HG02938 (cell line): Measurements from ENCODE around the gene RBM20.
"Not testable (repeated sequence)": the region's sequence is repeated elsewhere in the genome, so short reads cannot be mapped to it uniquely, and the experiment has no call there.

Experiments
- ATAC-seq: cut with Tn5 transposase; IDR thresholded peaks from one replicate; pipeline ENCODE4 v1.9.1; 2021; ENCODE audit warnings: mild to moderate bottlenecking, moderate library complexity; ENCODE audit not compliant: unreplicated experiment

Gene RBM20

GRCh38 chr10:110758898-110759297 lies 114.8 kb downstream of the RBM20 start:
- no peak for ATAC-seq

- ATAC-seq, result no peak
These were observed 115.4 kb downstream of the RBM20 start for GRCh38 chr10:110759523-110759922.

DNA sequence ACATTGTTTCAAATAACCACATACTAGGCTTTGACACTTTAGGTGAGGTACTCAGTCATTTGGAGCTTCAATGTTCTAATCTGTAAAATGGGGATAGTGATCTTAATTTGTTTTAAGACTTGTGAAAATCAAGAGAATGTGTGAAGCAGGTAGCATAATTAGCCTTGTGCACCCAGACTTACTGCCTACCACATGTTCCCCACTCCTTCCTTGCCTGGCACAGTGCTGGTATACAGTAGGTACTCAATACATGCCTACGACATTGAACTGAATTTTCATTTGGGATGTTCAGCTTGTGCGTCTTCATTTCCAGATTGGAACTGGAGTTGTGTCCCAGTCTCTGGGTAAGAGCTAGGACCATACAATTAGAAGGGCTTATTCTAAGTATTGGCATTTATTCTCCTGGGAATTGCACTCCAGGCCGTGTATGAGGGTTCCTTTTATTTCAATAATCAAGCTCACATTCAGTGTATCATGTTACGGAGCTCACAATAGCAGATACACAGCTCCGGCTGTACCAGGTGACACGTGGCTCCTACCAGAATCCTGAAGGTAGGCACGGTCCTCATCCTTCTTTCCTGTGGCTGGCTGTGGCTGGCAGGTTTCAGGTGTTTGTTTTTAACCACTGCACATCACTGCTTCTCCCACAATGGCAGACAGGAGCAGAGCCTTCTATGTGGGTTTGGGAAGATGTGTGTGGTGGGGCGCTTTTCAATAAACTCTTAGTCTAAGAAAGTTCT lies 118.1 kb downstream of the RBM20 start:
- ATAC-seq, result no peak

GRCh38 chr10:110762849-110763211 lies 118.7 kb downstream of the RBM20 start:
- no peak for ATAC-seq

DNA sequence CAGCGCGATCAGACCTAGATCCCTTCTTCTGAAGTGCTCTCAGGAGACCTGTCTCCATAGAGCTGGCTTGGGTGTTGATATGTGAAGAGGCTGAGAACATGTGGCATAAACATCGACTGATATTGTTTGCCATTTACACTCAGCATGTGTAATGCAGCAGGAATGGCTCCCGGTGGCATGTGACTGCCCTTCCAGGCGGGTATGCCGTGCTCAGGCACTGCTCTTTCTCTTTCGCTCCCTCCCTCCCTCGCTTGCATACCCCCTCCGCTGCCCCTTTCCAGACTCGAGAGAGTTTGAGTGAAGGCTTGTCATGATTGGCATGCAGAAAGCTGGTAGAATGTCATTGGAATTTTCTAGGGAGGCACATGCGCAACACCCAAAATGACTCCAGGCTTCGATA lies 120.2 kb downstream of the RBM20 start:
- ATAC-seq, result no peak

DNA sequence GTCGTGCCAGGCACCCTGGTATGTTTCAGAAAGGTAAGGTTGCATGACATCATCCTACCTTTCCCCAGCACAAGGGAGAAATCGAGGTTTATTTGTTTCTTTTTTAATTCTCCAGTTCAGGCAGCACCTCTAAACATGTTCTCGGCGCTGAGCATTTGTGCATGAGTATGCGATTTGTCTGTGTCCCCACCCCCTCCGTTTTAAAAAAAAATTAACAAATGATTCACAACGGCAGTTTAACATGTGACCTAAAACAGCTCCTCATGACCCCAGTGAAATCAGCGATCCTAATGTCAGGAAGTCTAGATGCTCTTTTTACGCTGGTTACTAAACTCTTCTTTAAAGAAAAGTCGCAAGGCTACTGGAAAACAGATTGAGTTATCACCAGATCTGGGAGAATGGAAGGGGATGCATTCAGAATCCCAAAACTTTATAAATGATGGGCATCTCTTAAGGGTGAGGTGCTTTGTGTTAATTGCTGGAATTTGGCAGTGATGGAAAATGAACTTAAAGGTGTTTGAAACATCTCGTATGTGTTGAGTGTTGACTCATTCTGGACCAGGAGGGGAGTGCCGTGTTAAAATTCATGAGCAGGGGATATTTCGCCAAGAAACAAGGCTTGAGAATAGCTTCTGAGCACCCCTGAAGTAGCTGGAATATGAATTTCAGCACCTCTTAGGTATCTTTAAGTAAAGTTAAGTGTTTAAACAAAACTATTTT lies 120.8 kb downstream of the RBM20 start:
- ATAC-seq, result no peak

DNA sequence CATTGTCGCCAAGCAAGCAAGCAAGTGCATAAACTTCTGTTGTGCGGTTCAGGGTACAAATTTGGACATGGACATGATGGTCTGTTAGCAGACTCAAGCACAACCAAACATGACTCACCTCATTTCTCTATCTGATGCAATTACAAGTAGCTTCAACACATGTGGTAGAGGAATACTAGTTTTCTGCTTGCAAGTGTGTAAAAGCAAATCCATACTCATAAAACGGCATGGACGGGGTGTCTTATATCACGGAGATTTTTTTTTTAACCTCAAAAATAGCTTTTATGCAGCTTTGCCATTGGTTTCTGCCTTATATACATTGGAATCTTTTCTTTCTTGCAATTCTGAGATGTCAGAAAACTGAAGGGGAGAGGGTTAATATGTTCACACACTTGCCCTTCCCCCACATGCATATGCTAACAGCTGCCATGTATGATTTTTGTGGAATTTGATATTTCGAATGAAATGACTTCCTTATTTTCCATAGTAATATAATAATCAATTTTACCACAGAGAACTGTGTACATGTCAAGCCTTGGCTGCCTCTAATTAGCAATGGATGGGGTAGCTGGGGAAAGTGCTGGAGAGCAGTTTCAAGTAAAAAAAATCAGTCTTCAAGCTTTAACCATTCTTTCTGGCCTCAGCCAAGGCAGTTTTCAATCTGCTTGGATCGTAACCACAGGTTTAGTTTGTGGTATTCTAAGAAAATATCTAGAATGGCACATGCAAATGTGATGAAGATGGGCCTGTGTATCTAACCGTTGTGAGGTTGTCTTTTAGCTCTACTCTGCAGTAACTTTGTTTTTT lies 121.6 kb downstream of the RBM20 start:
- no peak for ATAC-seq

- ATAC-seq, result not testable (repeated sequence)
These were observed 123.5 kb downstream of the RBM20 start for GRCh38 chr10:110767601-110768000.

DNA sequence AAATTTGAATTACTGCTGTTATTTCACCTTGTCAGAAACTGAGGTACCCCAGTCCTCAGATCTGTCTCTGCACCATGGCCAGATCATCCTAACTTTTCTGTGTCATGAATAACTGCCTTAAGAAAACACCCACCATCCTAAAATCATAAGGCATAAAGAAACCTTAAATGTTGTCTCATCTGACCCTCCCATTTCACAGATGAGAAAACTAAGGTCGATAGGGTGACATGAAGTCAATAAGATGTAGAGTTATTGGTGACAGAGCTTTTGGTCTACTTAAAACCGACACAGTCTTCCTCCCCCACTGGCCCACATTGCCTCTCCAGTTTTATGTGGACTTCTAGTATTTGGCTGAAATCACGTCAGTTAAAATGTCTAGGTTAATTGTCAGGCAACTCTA lies 126.1 kb downstream of the RBM20 start:
- ATAC-seq, result no peak

GRCh38 chr10:110771486-110771885 lies 127.3 kb downstream of the RBM20 start:
- ATAC-seq, result no peak

- ATAC-seq, result no peak
These were observed 127.9 kb downstream of the RBM20 start for GRCh38 chr10:110771991-110772390.

- ATAC-seq, result no peak
These were observed 128.4 kb downstream of the RBM20 start for GRCh38 chr10:110772454-110773025.

GRCh38 chr10:110773693-110774068 lies 129.5 kb downstream of the RBM20 start:
- ATAC-seq, result no peak

DNA sequence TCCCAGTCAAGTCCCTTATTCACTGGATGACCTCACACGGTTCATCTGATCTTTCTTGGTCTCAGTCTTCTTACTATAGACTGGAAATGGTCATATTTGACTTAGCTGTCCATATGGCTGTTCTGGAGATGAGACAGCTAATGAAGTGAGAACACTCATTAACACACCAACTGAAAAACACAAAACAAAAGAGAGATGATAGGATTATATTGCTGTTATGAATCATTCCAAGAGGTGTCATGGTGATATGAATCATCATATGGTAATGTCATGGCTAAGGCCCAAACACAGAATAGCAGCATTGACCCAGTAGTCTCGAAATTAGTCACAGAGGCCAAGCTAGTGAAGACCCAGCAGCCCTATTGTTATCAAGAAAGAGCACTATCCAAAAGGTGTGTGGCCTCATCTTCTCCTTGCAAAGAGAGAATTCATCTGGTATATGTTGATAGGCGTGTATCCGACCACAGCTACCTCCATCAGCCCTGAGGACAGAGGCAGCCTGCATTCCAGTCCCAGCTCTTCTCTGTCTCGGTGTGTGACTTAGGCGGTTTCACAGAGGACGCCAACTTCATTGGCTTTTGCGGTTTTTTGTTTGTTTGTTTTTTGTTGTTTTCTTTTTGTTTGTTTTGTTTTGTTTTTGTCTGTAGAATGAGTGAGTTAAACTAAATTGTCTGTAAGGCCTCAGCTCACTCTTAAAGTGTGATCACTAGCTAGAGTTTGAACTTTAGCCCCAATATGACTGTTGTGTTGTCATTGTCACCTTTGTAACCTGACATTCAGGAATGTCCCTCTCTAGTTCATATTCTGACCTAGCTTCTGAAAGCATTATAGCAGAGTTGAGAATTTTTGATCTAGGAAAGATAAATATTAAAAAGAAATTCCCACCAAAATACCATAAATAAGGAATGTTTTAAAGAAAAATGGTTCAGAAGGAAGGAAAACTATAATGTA lies 130.2 kb downstream of the RBM20 start:
- ATAC-seq, result peak; percentile 96

GRCh38 chr10:110775020-110775375 lies 130.9 kb downstream of the RBM20 start:
- no peak for ATAC-seq

GRCh38 chr10:110775406-110775805 lies 131.3 kb downstream of the RBM20 start:
- ATAC-seq, result no peak

DNA sequence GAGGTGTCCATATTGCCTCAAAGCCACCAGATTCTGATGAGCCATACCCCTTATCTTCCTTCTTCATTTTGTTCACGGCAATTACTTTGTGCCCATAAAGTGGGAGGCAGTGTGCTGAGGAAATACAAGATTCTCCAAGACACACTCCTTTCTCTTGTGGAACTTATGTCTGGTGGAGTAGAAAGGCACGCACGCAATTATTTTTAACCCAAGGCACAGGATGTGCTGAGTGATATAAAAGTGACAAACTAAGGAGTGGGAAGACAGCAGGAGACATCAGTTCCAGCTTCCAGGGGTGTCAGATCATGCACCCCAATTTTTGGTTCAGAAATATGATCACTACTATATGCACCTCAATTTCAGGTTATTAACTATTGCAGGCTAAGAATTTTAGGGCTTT lies 132.9 kb downstream of the RBM20 start:
- no peak for ATAC-seq

- ATAC-seq, result no peak
These were observed 133.5 kb downstream of the RBM20 start for GRCh38 chr10:110777661-110778060.

GRCh38 chr10:110778211-110778610 lies 134.1 kb downstream of the RBM20 start:
- ATAC-seq, result no peak

DNA sequence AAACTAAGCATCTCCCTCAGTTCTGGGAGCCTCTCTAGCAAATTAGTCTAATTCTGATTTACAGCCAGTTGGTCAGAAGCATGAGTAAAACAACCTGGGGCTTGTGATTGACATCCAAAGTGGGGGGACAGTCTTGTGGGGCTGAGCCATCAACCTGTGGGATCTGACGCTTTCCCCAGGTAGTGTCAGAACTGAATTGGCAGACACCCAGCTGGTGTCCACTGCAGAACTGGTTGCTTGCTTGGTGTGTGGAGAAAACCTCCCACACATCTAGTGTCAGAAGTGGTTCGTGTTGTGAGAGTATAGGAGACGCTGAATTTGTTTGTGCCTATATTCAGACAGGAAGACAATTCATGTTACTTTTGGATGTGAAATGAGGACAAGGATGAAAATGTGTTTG lies 135.4 kb downstream of the RBM20 start:
- no peak for ATAC-seq
